HUES6 (cell line): Measurements from ENCODE around the gene RASA1.

ENCODE experiments used
- H3K27ac ChIP-seq: 2 replicates; pipeline ENCODE4 v1.7.0; 2013; ENCODE audit warnings: low read depth, mild to moderate bottlenecking, low read length, inconsistent platforms
- H3K27me3 ChIP-seq: 2 replicates; pipeline ENCODE4 v1.6.1; 2013; ENCODE audit warnings: low read length; ENCODE audit not compliant: control insufficient read depth, insufficient read depth
- H3K36me3 ChIP-seq: 2 replicates; pipeline ENCODE4 v1.6.1; 2013; ENCODE audit warnings: low read length; ENCODE audit not compliant: control insufficient read depth, insufficient read depth
- H3K4me1 ChIP-seq: 2 replicates; pipeline ENCODE4 v1.6.1; 2013; ENCODE audit warnings: low read length; ENCODE audit not compliant: control insufficient read depth, insufficient read depth
- H3K4me3 ChIP-seq: 2 replicates; pipeline ENCODE4 v1.5.1; 2013; ENCODE audit warnings: low read depth, low read length
- H3K9ac ChIP-seq: one replicate; pipeline ENCODE4 v1.6.1; 2013; ENCODE audit warnings: mild to moderate bottlenecking, low read length
- H3K9me3 ChIP-seq: 2 replicates; pipeline ENCODE4 v1.6.1; 2013; ENCODE audit warnings: low read depth, low read length; ENCODE audit not compliant: control insufficient read depth, insufficient read depth

The RASA1 gene

GRCh38 chr5:87423755-87424154 is 156.1 kb downstream of the RASA1 start:
- Histone ChIP-seq H3K36me3 (no peaks in the 10 kb centered on the region), H3K9me3 (no peaks in the 10 kb centered on the region), H3K4me1 (no peaks in the 10 kb centered on the region), H3K27me3 (no peaks in the 10 kb centered on the region), H3K4me3 (no peak overlapping the region), H3K9ac (no peak overlapping the region), H3K27ac (no peak overlapping the region)

- Histone ChIP-seq H3K9ac (no peak overlapping the region), H3K4me3 (no peak overlapping the region), H3K27ac (no peak overlapping the region), H3K27me3 (no peaks in the 10 kb centered on the region), H3K9me3 (no peaks in the 10 kb centered on the region), H3K36me3 (no peaks in the 10 kb centered on the region), H3K4me1 (no peaks in the 10 kb centered on the region)
These were observed 163.3 kb downstream of the RASA1 start for GRCh38 chr5:87430863-87431457.

- Histone ChIP-seq H3K9me3 (no peaks in the 10 kb centered on the region), H3K4me1 (no peaks in the 10 kb centered on the region), H3K27me3 (no peaks in the 10 kb centered on the region), H3K4me3 (no peak overlapping the region), H3K36me3 (no peaks in the 10 kb centered on the region), H3K27ac (no peak overlapping the region), H3K9ac (no peak overlapping the region)
These were observed 164.8 kb downstream of the RASA1 start for GRCh38 chr5:87432460-87432859.

- no peaks in the 10 kb centered on the region for H3K36me3 ChIP-seq
- H3K9me3 ChIP-seq, result no peaks in the 10 kb centered on the region
- no peak overlapping the region for H3K9ac ChIP-seq
- H3K4me1 ChIP-seq, result no peaks in the 10 kb centered on the region
- H3K27ac ChIP-seq, result no peak overlapping the region
- no peaks in the 10 kb centered on the region for H3K27me3 ChIP-seq
- no peak overlapping the region for H3K4me3 ChIP-seq
These were observed 166.3 kb downstream of the RASA1 start for GRCh38 chr5:87433945-87434344.

- no peaks in the 10 kb centered on the region for H3K36me3 ChIP-seq
- no peaks in the 10 kb centered on the region for H3K9me3 ChIP-seq
- no peak overlapping the region for H3K27ac ChIP-seq
- H3K27me3 ChIP-seq, result no peaks in the 10 kb centered on the region
- H3K4me1 ChIP-seq, result no peaks in the 10 kb centered on the region
- H3K9ac ChIP-seq, result no peak overlapping the region
- H3K4me3 ChIP-seq, result no peak overlapping the region
These were observed 166.8 kb downstream of the RASA1 start for GRCh38 chr5:87434461-87434860.

GRCh38 chr5:87435144-87435694 is 167.5 kb downstream of the RASA1 start:
- no peaks in the 10 kb centered on the region for H3K36me3 ChIP-seq
- no peaks in the 10 kb centered on the region for H3K27me3 ChIP-seq
- no peak overlapping the region for H3K4me3 ChIP-seq

GRCh38 chr5:87437724-87438123 is 170.0 kb downstream of the RASA1 start:
- Histone ChIP-seq H3K36me3 (no peaks in the 10 kb centered on the region), H3K27ac (no peak overlapping the region), H3K9ac (no peak overlapping the region)

More at GRCh38 chr5:87435144-87435694, 167.5 kb downstream of the RASA1 start:
- Histone ChIP-seq H3K9ac (no peak overlapping the region), H3K27ac (no peak overlapping the region), H3K4me1 (no peaks in the 10 kb centered on the region), H3K9me3 (no peaks in the 10 kb centered on the region)

GRCh38 chr5:87438231-87438630 is 170.5 kb downstream of the RASA1 start:
- no peak overlapping the region for H3K9ac ChIP-seq
- H3K27ac ChIP-seq, result no peak overlapping the region
- no peaks in the 10 kb centered on the region for H3K27me3 ChIP-seq
- no peaks in the 10 kb centered on the region for H3K9me3 ChIP-seq
- H3K4me3 ChIP-seq, result no peak overlapping the region
- H3K4me1 ChIP-seq, result no peaks in the 10 kb centered on the region
- no peaks in the 10 kb centered on the region for H3K36me3 ChIP-seq

More at GRCh38 chr5:87437724-87438123, 170.0 kb downstream of the RASA1 start:
- Histone ChIP-seq H3K4me3 (no peak overlapping the region), H3K27me3 (no peaks in the 10 kb centered on the region), H3K4me1 (no peaks in the 10 kb centered on the region), H3K9me3 (no peaks in the 10 kb centered on the region)
